Neural crest cell (in vitro differentiated cells): Measurements from ENCODE around the gene RXRB. TPM values are rescaled to one million over a fixed set of nuclear protein-coding genes. Genes with fewer than 3 reads are reported as not detected.
A peak's percentile ranks its signal among the peaks of the same experiment; 100 is the strongest.

Source experiments
- DNase-seq: peaks from one replicate; pipeline ENCODE4 v3.0.0; 2021; ENCODE audit warnings: low read depth, mixed read lengths, low spot score
- H3K27ac Mint-ChIP-seq: one replicate; pipeline ENCODE4 v1.8.0; 2021; ENCODE audit warnings: mild to moderate bottlenecking, mixed read lengths; ENCODE audit not compliant: unreplicated experiment
- H3K27me3 Mint-ChIP-seq: 2 replicates; pipeline ENCODE4 v1.8.0; 2021; ENCODE audit warnings: low read depth, mild to moderate bottlenecking, mixed read lengths
- H3K36me3 Mint-ChIP-seq: 2 replicates; pipeline ENCODE4 v1.8.0; 2021; ENCODE audit warnings: low read depth, mild to moderate bottlenecking, mixed read lengths
- H3K4me1 Mint-ChIP-seq: 2 replicates; pipeline ENCODE4 v1.8.0; 2021; ENCODE audit warnings: mixed read lengths
- H3K4me3 Mint-ChIP-seq: one replicate; pipeline ENCODE4 v1.8.0; 2021; ENCODE audit warnings: mild to moderate bottlenecking, mixed read lengths
- H3K9me3 Mint-ChIP-seq: 2 replicates; pipeline ENCODE4 v1.8.0; 2021; ENCODE audit warnings: mixed read lengths
- CTCF ChIP-seq: fragments of 200-600 bp; sonication (generic); conservative IDR thresholded peaks from 2 replicates; pipeline ENCODE4 v1.5.0; 2021; ENCODE audit warnings: antibody characterized with exemption, mild to moderate bottlenecking
- total RNA-seq: library from RNA; stranded (reverse); gene quantifications from 2 replicates; pipeline ENCODE4 v1.2.1, GENCODE V29; 2021

The RXRB gene
- total RNA-seq, 1 donor from 2014 or later = 33.1 TPM

DNA sequence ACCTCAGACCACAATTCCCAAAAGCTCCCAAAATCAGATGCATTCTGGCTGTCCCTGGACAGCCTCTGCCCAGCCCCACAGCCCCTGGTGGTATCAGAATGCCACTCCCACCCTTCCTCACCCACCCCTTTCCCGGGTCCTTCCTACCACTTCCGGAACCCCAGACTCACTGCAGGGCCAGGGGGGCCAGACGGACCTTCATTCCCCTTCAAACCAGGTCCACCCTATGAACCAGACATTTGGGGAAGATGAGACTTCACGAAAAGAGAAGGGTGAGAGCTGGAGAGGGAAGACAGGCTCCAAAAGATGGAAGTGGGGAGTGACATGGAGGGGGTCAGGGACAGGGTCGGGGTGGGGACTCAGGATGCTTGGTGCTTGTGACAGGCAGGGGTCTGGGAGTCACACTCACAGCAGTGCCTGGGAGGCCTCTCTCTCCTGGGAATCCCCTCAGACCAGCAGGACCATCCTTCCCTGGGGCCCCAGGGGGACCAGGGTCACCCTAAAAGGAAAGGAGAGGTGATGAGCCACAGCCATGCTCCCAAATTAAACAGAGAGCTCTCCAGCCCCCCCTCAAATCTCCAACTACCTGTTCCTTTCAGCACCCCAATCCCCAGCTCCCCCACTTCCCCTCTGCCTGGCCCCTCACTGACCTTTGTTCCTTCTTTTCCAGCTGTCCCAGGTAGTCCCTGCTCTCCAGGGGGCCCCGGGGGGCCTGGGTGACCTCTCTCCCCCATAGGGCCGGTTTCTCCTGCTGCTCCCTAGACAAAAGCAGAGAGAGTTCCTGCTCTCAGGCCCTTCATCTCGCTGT lies 28.4 kb downstream of the RXRB start:
- H3K4me1 Mint-ChIP-seq = no peaks in the 10 kb centered on the region
- DNase-seq = no peak
- no peak for TF ChIP-seq CTCF
- no peaks in the 10 kb centered on the region for H3K36me3 Mint-ChIP-seq
- no peak overlapping the region for H3K27ac Mint-ChIP-seq
- no peaks in the 10 kb centered on the region for H3K27me3 Mint-ChIP-seq
- H3K4me3 Mint-ChIP-seq = no peak overlapping the region
- no peaks in the 10 kb centered on the region for H3K9me3 Mint-ChIP-seq

DNA sequence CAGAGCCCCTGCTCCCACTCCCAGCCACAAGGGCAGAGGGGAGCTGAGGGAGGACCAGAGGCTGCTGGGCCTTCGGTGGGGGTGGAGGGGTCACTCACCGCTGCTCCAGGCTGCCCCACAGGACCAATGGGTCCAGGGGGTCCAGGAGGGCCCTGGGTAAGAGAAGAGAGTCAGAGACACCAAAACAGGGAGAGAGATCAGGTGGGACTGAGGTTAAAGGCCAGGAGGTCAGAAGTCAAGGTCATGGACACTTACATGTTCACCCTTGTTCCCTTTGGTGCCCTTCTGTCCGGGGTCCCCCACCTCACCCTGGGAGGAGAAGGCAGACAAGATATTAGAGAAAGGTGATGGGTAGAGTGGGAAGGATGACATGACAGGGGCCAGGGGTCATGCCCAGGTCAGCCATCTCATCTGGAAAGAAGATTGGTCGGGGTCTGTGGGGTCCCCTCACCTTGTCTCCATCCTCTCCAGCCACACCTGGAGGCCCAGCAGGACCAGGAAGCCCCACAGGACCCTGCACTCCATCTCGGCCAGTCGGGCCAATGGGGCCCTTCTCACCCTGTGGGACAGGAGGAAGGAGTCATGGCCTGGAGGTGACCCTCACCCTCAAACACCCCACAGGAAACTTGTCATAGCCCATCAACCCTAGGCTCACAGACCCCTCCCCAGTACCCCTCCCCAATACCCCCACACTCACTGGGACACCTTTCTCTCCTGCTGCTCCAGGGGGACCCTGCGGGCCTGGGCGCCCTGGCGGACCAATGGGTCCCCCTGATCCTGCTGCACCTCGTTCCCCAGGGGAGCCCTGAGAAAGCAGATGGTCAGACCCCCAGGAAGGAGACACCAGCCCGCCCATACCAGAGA lies 29.2 kb downstream of the RXRB start:
- Mint-ChIP-seq H3K27me3 (no peaks in the 10 kb centered on the region), H3K27ac (no peak overlapping the region), H3K36me3 (no peaks in the 10 kb centered on the region), H3K4me3 (no peak overlapping the region), H3K4me1 (no peaks in the 10 kb centered on the region), H3K9me3 (no peaks in the 10 kb centered on the region)
- no peak for DNase-seq
- no peak for TF ChIP-seq CTCF

DNA sequence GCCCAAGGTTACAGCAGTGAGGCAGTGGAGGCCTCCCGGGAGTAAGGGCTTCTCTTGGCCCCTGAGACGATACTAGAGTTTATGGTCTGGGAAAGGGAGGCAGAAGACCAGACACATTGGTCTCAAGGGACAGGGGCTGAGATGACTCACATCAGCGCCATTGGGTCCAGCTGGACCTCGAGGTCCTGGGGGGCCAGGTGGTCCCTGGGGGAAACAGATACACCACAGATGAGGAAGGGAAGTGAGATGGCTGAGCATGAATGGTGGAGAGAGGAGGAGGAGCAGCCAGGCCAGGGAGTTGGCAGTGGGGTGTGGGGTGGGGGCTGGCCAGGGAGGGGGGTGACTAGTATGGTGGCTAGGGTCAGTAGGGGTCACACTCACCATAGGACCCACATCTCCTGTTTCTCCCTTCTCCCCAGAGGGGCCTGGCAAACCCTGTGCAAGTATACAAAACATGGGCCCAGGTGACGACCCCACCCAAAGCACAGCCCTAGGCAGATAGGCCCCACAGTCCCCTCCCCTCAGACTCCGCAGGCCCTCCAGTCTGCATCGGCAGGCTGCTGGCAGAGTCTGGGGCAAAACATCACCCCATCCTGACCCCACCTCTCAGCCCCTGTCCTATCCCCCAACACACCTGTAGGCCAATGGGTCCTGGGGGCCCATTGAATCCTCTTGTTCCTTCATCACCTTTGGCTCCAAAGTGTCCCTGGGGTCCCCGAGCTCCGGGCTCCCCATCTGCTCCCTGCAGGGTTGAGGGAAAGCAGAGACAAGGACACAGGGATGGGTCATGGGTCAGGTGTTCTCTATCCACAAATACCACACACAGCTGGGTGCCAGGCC lies 30.1 kb downstream of the RXRB start:
- Mint-ChIP-seq H3K27ac (no peak overlapping the region), H3K4me3 (no peak overlapping the region), H3K36me3 (no peaks in the 10 kb centered on the region), H3K27me3 (no peaks in the 10 kb centered on the region), H3K4me1 (no peaks in the 10 kb centered on the region), H3K9me3 (no peaks in the 10 kb centered on the region)
- DNase-seq = no peak
- no peak for TF ChIP-seq CTCF

DNA sequence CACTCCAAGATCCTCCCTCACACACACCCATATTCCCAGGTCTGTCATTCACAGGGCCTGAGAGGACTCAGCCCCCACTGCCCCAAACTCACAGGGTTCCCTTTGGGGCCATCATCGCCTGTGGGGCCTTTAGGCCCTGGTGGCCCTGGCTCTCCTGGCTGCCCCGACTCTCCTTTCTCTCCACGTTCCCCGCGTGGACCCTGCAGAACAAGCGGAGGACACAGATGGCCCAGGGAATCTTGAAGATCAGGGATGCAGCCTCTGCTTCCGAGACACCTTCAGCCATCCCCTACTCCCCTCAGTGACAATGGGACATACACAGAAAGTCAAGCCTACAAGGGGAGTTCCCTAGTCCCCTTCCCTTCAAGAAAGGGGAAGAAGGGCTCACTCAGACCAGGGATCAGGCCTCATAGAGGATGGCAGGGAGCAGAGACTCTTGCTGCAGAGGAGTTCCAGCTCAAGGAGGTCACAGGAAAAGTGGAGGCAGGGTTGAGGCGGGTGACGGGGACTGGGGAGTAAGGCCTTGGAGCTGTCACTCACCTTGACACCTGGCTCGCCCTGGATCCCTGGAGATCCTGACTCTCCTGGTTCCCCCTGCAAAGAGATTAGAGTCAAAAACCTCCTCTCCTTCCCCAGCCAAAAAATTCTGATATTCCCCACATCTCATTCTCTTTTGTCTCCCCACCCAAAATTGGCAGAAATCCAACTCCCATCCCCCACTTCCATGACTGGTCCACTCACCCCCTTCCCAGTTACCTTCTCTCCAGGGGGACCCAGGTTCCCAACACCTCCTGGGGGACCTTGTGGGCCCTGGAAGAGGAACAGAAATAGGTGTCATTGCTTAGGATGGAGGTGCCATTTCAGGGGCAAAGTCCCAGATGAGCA lies 30.9 kb downstream of the RXRB start:
- no peak for TF ChIP-seq CTCF
- Mint-ChIP-seq H3K4me1 (no peaks in the 10 kb centered on the region), H3K4me3 (no peak overlapping the region), H3K27me3 (no peaks in the 10 kb centered on the region), H3K36me3 (no peaks in the 10 kb centered on the region), H3K27ac (peak overlapping the region; percentile 27), H3K9me3 (no peaks in the 10 kb centered on the region)
- DNase-seq = no peak
